Measurements from ENCODE around the gene HLA-DMB.

The HLA-DMB gene
- 64.9 to 386 (median 189) reads per million in 18 experiments for total RNA-seq

GRCh38 chr6:32940656-32941213 is at the start of gene HLA-DMB:
Gene HLA-DMB, minus strand, starts transcription at chr6:32941028. Its CDS starts 221 bp downstream, at chr6:32940807.
- DNase-seq: peak; percentile 91 to 92

GRCh38 chr6:32989368-32989767 is 48.5 kb upstream of the HLA-DMB start:
- no peak for DNase-seq

- peak; percentile 66 to 84 for DNase-seq
Observed at GRCh38 chr6:32984622-32985389, 44.0 kb upstream of the HLA-DMB start.

GRCh38 chr6:32983964-32984621 is 43.3 kb upstream of the HLA-DMB start:
- no peak for DNase-seq

- DNase-seq: no peak
Observed at GRCh38 chr6:32983493-32983848, 42.6 kb upstream of the HLA-DMB start.

GRCh38 chr6:32982702-32983492 is 42.1 kb upstream of the HLA-DMB start:
- no peak for DNase-seq

GRCh38 chr6:32982084-32982701 is 41.4 kb upstream of the HLA-DMB start:
- no peak for DNase-seq

GRCh38 chr6:32980488-32981038 is 39.7 kb upstream of the HLA-DMB start:
- no peak for DNase-seq

- DNase-seq: no peak
Observed at GRCh38 chr6:32979720-32980487, 39.1 kb upstream of the HLA-DMB start.

- no peak for DNase-seq
Observed at GRCh38 chr6:32977953-32978324, 37.1 kb upstream of the HLA-DMB start.

GRCh38 chr6:32977272-32977952 is 36.6 kb upstream of the HLA-DMB start:
- no peak for DNase-seq

GRCh38 chr6:32976334-32977069 is 35.7 kb upstream of the HLA-DMB start:
- peak in 1 of 2 donors; percentile 1 for DNase-seq

GRCh38 chr6:32975886-32976285 is 35.1 kb upstream of the HLA-DMB start:
- DNase-seq: no peak

- DNase-seq: peak; percentile 2 to 24
Observed at GRCh38 chr6:32974541-32975308, 33.9 kb upstream of the HLA-DMB start.

GRCh38 chr6:32974016-32974333 is 33.1 kb upstream of the HLA-DMB start:
- peak; percentile 42 to 49 for DNase-seq

GRCh38 chr6:32973144-32974015 is 32.6 kb upstream of the HLA-DMB start:
- peak; percentile 21 to 42 for DNase-seq

- DNase-seq: peak; percentile 35 to 55
Observed at GRCh38 chr6:32972353-32973143, 31.7 kb upstream of the HLA-DMB start.

All from inflammatory macrophage (primary cell).